Ovary (tissue), 9 donors: ENCODE measurements around the gene PGM3. TPM values are rescaled to one million over a fixed set of nuclear protein-coding genes. Genes with fewer than 3 reads are reported as not detected.

Experiments used
- DNase-seq, 5 donors: peaks; one replicate each; pipeline ENCODE4 v3.0.0-alpha.2; 2019 to 2020
- H3K27ac ChIP-seq, 2 donors: fragments of 200-600 bp; one replicate each; pipeline versions ENCODE4 v1.5.1 to v1.8.0; 2019 to 2022
- H3K27me3 ChIP-seq: fragments of 200-600 bp; one replicate; pipeline ENCODE4 v1.8.0; 2022
- H3K36me3 ChIP-seq: fragments of 200-600 bp; sonication (generic); one replicate; pipeline ENCODE4 v1.5.1; 2019
- H3K4me1 ChIP-seq: one replicate; pipeline ENCODE4 v1.8.1; 2013; ENCODE audit warnings: mild to moderate bottlenecking, moderate library complexity; ENCODE audit not compliant: insufficient read depth
- H3K4me3 ChIP-seq: fragments of 200-600 bp; sonication (generic); one replicate; pipeline ENCODE4 v1.5.1; 2017
- H3K9me3 ChIP-seq, 2 donors: fragments of 200-600 bp in 1 of 2; sonication (generic) in 1 of 2; one replicate each; pipeline versions ENCODE4 v1.5.1 to v1.8.1; 2013 to 2019; ENCODE audit warnings: mild to moderate bottlenecking in 1 of 2, moderate library complexity in 1 of 2
- CTCF ChIP-seq, 3 donors: fragments of 450-650 bp in 2 of 3; fragments of 200-600 bp in 1 of 3; IDR thresholded peaks; one replicate each; pipeline versions ENCODE4 v1.5.1 to v1.8.0; 2016 to 2022; ENCODE audit warnings: antibody characterized with exemption in 3 of 3, mild to moderate bottlenecking in 1 of 3
- EP300 ChIP-seq: sonication (generic); formaldehyde crosslinking; IDR thresholded peaks from one replicate; pipeline ENCODE4 v1.6.1; 2017; ENCODE audit warnings: antibody characterized with exemption
- POLR2A ChIP-seq: fragments of 450-650 bp; IDR thresholded peaks from one replicate; pipeline ENCODE4 v1.6.1; 2017; ENCODE audit warnings: antibody characterized with exemption, mild to moderate bottlenecking, moderate library complexity
- WGBS, 3 donors: extraction: QIAGEN DNeasy Blood & Tissue Kit in 1 of 3; methylation state at CpG; one replicate each; pipeline versions ENCODE4 v1.1.5 to v1.1.7; 2013 to 2017; 5-methylcytosine and 5-hydroxymethylcytosine counted together
- intact Hi-C, 4 donors: fragments of 100-400 bp; cut with DNase I; formaldehyde crosslinking; loops; one replicate each; pipeline versions ENCODE4 v1.11.0 to v1.15.1; 2022 to 2023
- polyA plus RNA-seq, 2 donors: library from polyadenylated mRNA; stranded (reverse); fragments of 200-250 nt in 1 of 2; fragments of 350-450 nt in 1 of 2; fragmentation: Illumina TruSeq in 1 of 2; extraction: RNeasy Lipid Tissue Mini Kit (QIAGEN cat#74804) in 1 of 2; gene quantifications; one replicate each; pipeline ENCODE4 v1.2.3, GENCODE V29; 2013 to 2014
- total RNA-seq, 7 donors: library from RNA; depleted of rRNA in 2 of 7; stranded (reverse); fragments of >200 nt in 2 of 7; fragmentation: NEBNext Ultra II Directional in 3 of 7; extraction: Animal tissue kit (Norgen Biotek cat#: 25700) in 3 of 7; gene quantifications; one replicate each; pipeline versions ENCODE4 v1.1.0 to v1.2.4, GENCODE V29; 2016 to 2023
- donor health status: DM: no; HTN: no; CAD: no; lungs with moderate emphysema.
- donor health status: DM: no; HTN: no; CAD: no.
- donor health status: Bipolar disorder and iron deficiency.
- donor health status: DM: yes; HTN: yes; CAD: no.
- donor health status: DM: no; HTN: no; CAD: no.
- donor health status: DM: yes; HTN: yes; CAD: no.

PGM3 gene
- total and polyA plus RNA-seq, 9 donors: 12.1 to 48.5 (median 33.8) TPM

GRCh38 chr6:83138118-83138722 is 54.8 kb downstream of the PGM3 start:
- intact Hi-C loops: no loop called here
- no peak overlapping the region for H3K27ac ChIP-seq
- H3K4me1 ChIP-seq: no peaks in the 10 kb centered on the region
- no peaks in the 10 kb centered on the region for H3K9me3 ChIP-seq
- H3K36me3 ChIP-seq: no peaks in the 10 kb centered on the region
- no peak overlapping the region for H3K4me3 ChIP-seq
- 95 to 96% (median 95%) methylated on average over 5 of the region's 5 CpGs for WGBS, 3 donors
- TF ChIP-seq EP300: no peak
- TF ChIP-seq POLR2A: no peak
- no peak for TF ChIP-seq CTCF (IDR thresholded peaks at IDR 0.05)
- DNase-seq: no peak
- H3K27me3 ChIP-seq: no peaks in the 10 kb centered on the region

- 87 to 90% (median 89%) methylated on average over 3 of the region's 3 CpGs for WGBS, 3 donors
- no peaks in the 10 kb centered on the region for H3K4me1 ChIP-seq
- no peaks in the 10 kb centered on the region for H3K9me3 ChIP-seq
- H3K27me3 ChIP-seq: no peaks in the 10 kb centered on the region
- TF ChIP-seq CTCF (IDR thresholded peaks at IDR 0.05) (no peak), POLR2A (no peak), EP300 (no peak)
- no peaks in the 10 kb centered on the region for H3K36me3 ChIP-seq
- intact Hi-C loops: no loop called here
- DNase-seq: no peak
- H3K27ac ChIP-seq: no peak overlapping the region
- H3K4me3 ChIP-seq: no peak overlapping the region
Measured at GRCh38 chr6:83132121-83132520, 60.9 kb downstream of the PGM3 start.

- WGBS, 3 donors: 96 to 97% (median 96%) methylated on average over 2 of the region's 2 CpGs
- intact Hi-C loops: no loop called here
- TF ChIP-seq CTCF (IDR thresholded peaks at IDR 0.05): no peak
- TF ChIP-seq POLR2A: no peak
- no peak for TF ChIP-seq EP300
- H3K36me3 ChIP-seq: no peaks in the 10 kb centered on the region
- H3K9me3 ChIP-seq: no peaks in the 10 kb centered on the region
- H3K4me1 ChIP-seq: no peaks in the 10 kb centered on the region
- H3K4me3 ChIP-seq: no peak overlapping the region
- H3K27ac ChIP-seq: no peak overlapping the region
- no peak for DNase-seq
- no peaks in the 10 kb centered on the region for H3K27me3 ChIP-seq
Measured at GRCh38 chr6:83127976-83128375, 65.1 kb downstream of the PGM3 start.

- 71 to 86% (median 85%) methylated on average over 5 of the region's 5 CpGs for WGBS, 3 donors
- no peaks in the 10 kb centered on the region for H3K36me3 ChIP-seq
- H3K27me3 ChIP-seq: no peaks in the 10 kb centered on the region
- no peak for DNase-seq
- H3K4me3 ChIP-seq: no peak overlapping the region
- TF ChIP-seq POLR2A (no peak), CTCF (IDR thresholded peaks at IDR 0.05) (no peak)
- intact Hi-C loops: no loop called here
- no peaks in the 10 kb centered on the region for H3K9me3 ChIP-seq
- no peaks in the 10 kb centered on the region for H3K4me1 ChIP-seq
- no peak overlapping the region for H3K27ac ChIP-seq
Measured at GRCh38 chr6:83127258-83127657, 65.8 kb downstream of the PGM3 start.
